ENCODE data around the gene CPEB2.

CPEB2 gene

GRCh38 chr4:15100380-15100779 lies 98.1 kb downstream of the CPEB2 start:
- in situ Hi-C loops (cut with MboI; ENCODE audit: low pct_unique_long_range_greater_than_20kb, low sequenced_read_pairs, unreplicated experiment), result no loop called here
- TF ChIP-seq, protein P1, sequence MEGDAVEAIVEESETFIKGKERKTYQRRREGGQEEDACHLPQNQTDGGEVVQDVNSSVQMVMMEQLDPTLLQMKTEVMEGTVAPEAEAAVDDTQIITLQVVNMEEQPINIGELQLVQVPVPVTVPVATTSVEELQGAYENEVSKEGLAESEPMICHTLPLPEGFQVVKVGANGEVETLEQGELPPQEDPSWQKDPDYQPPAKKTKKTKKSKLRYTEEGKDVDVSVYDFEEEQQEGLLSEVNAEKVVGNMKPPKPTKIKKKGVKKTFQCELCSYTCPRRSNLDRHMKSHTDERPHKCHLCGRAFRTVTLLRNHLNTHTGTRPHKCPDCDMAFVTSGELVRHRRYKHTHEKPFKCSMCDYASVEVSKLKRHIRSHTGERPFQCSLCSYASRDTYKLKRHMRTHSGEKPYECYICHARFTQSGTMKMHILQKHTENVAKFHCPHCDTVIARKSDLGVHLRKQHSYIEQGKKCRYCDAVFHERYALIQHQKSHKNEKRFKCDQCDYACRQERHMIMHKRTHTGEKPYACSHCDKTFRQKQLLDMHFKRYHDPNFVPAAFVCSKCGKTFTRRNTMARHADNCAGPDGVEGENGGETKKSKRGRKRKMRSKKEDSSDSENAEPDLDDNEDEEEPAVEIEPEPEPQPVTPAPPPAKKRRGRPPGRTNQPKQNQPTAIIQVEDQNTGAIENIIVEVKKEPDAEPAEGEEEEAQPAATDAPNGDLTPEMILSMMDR (IDR thresholded peaks at IDR 0.05; ENCODE audit: extremely low read depth, insufficient read depth, missing control alignments), result no peak
- DNase-seq (ENCODE audit: low spot score), result no peak

DNA sequence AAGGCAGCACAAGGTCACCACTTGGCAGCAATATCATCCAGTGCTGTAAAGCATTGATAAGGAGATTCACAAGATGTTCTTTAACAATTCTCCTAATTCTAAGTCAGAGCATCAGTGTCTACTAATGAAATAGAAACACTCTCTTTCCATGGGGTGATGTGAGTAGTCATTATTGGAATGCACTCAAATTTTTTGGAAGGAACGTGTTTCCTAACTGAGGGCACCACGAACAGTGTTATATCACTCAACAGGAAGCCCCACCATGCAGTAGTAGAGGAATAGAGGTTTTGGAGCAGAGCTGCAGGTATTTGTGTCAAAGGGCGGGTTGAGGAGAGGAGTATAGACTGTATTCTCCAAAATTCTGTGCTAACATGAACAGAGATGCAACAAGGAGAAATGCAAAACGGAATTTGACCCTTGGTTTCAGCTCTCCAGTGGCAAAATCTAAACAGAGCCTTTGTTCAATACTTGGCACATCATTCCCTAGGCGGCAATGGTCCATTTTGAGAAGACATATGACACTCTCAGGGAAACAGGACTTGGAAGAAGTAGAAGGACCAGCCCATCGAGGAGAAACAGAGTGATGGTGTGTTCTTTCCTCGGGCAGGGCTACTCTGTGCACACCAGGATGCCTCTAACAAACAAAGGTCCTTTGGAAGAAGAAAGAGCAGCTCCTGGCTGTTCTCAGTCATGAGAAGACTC lies 98.9 kb downstream of the CPEB2 start:
- TF ChIP-seq, protein P1 (IDR thresholded peaks at IDR 0.05; ENCODE audit: extremely low read depth, insufficient read depth, missing control alignments), result no peak
- in situ Hi-C loops (cut with MboI; ENCODE audit: low pct_unique_long_range_greater_than_20kb, low sequenced_read_pairs, unreplicated experiment), result no loop called here
- no peak for DNase-seq (ENCODE audit: low spot score)

DNA sequence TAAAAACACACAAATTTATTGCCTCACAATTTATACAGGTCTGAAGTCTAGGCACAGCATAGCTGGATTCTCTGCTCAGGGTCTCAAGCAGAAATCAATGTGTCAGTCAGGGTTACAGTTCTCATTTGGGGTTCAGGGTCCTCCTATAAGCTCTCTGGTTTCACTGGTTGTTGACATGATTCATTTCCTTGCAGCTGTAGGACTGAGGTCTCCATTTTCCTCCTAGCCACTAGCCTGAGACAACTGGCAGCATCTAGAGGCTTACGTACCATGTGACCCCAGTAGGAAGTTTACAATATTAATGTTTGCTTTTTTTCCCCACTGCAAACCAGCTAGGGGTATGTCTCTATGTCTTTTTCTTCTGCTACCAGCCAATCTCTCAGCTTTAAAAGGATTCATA lies 102.5 kb downstream of the CPEB2 start:
- TF ChIP-seq, protein P1 (IDR thresholded peaks at IDR 0.05; ENCODE audit: extremely low read depth, insufficient read depth, missing control alignments), result no peak
- no peak for DNase-seq (ENCODE audit: low spot score)
- in situ Hi-C loops (cut with MboI; ENCODE audit: low pct_unique_long_range_greater_than_20kb, low sequenced_read_pairs, unreplicated experiment), result no loop called here

- in situ Hi-C loops (cut with MboI; ENCODE audit: low pct_unique_long_range_greater_than_20kb, low sequenced_read_pairs, unreplicated experiment), result no loop called here
Measured at GRCh38 chr4:15106399-15106798, 104.1 kb downstream of the CPEB2 start.

DNA sequence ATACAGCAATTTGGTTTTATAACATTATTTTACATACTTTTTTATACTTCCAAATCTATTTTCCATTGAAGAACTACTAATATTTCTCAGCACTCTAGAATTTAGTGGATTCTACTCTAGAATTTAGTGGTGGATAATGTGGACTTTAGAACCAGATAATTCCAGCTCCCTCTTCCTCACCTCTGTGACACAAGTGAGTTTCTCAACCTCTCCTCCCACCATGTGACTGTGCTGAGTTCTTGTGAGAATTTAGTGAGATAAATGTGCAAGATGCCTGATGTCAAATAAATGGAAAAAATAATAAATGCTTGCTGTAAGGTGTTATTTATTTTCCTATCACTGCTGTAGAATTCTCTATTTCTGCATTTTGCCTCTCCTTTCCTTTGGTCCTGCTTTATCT lies 107.3 kb downstream of the CPEB2 start:
- DNase-seq (ENCODE audit: low spot score), result no peak
- in situ Hi-C loops (cut with MboI; ENCODE audit: low pct_unique_long_range_greater_than_20kb, low sequenced_read_pairs, unreplicated experiment), result no loop called here
- TF ChIP-seq, protein P1 (IDR thresholded peaks at IDR 0.05; ENCODE audit: extremely low read depth, insufficient read depth, missing control alignments), result no peak

More at GRCh38 chr4:15106399-15106798, 104.1 kb downstream of the CPEB2 start:
- DNase-seq (ENCODE audit: low spot score), result no peak
- TF ChIP-seq, protein P1 (IDR thresholded peaks at IDR 0.05; ENCODE audit: extremely low read depth, insufficient read depth, missing control alignments), result no peak

- TF ChIP-seq, protein P1 (IDR thresholded peaks at IDR 0.05; ENCODE audit: extremely low read depth, insufficient read depth, missing control alignments), result no peak
- no peak for DNase-seq (ENCODE audit: low spot score)
- in situ Hi-C loops (cut with MboI; ENCODE audit: low pct_unique_long_range_greater_than_20kb, low sequenced_read_pairs, unreplicated experiment), result no loop called here
Measured at GRCh38 chr4:15110120-15110571, 107.9 kb downstream of the CPEB2 start.

Measured in GM13977 (cell line).